Fibroblast of the aortic adventitia (primary cell): Measurements from ENCODE around the gene HECW1. TPM values are rescaled to one million over a fixed set of nuclear protein-coding genes. Genes with fewer than 3 reads are reported as not detected.

Source experiments
- DNase-seq: peaks from one replicate; pipeline ENCODE4 v3.0.0-alpha.2; 2010; ENCODE audit warnings: low read depth
- H3K4me3 ChIP-seq: 2 replicates; pipeline ENCODE4 v1.5.1; 2011; ENCODE audit warnings: low read depth, mild to moderate bottlenecking, control low read depth, low read length, moderate library complexity
- total RNA-seq: library from RNA; depleted of rRNA; stranded (reverse); fragments of >200 nt; gene quantifications from 2 replicates; pipeline ENCODE4 v1.2.3, GENCODE V29; 2012; ENCODE audit warnings: low replicate concordance
- TF ChIP-seq, protein P1 (sequence below): IDR thresholded peaks from 2 replicates; pipeline ENCODE4 v1.5.1; 2011; ENCODE audit warnings: mild to moderate bottlenecking, low read length, control low read depth, inconsistent platforms; ENCODE audit not compliant: insufficient read depth

The HECW1 gene
- total RNA-seq, 1 donor, result 3.6 TPM

DNA sequence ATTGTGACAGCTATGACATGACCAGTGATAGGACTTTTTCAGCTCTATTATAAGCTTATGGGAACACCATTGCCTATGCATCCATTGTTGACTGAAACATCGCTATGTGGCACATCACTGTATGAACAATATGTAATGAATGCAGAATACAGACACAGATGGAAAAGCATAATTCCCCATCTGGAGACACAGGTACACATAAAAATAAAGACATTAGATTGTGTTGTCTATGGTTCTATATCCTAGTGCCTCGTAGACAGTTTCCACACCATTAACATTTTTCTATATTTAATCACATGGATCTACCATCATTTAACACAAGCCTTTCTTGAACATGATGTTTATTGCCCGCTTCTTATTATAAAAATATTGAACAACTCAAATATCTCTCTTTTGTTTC lies 374.2 kb downstream of the HECW1 start:
- DNase-seq, result no peak
- H3K4me3 ChIP-seq, result no peak overlapping the region
- TF ChIP-seq, protein P1, sequence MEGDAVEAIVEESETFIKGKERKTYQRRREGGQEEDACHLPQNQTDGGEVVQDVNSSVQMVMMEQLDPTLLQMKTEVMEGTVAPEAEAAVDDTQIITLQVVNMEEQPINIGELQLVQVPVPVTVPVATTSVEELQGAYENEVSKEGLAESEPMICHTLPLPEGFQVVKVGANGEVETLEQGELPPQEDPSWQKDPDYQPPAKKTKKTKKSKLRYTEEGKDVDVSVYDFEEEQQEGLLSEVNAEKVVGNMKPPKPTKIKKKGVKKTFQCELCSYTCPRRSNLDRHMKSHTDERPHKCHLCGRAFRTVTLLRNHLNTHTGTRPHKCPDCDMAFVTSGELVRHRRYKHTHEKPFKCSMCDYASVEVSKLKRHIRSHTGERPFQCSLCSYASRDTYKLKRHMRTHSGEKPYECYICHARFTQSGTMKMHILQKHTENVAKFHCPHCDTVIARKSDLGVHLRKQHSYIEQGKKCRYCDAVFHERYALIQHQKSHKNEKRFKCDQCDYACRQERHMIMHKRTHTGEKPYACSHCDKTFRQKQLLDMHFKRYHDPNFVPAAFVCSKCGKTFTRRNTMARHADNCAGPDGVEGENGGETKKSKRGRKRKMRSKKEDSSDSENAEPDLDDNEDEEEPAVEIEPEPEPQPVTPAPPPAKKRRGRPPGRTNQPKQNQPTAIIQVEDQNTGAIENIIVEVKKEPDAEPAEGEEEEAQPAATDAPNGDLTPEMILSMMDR, result no peak

DNA sequence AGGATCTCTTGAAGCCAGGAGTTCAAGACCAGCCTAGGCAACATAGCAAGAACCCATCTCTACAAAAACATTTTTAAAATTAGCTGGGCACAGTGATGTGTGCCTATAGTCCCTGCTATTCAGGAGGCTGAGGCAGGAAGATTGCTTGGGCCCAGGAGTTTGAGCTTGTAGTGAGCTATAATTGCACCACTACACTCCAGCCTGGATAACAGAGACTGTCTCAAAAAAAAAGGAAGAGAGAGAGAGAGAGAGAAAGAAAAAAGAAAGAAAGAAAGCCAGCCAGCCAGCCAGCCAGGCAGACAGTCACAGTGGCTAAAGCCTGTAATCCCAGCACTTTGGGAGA lies 375.3 kb downstream of the HECW1 start:
- H3K4me3 ChIP-seq, result no peak overlapping the region
- DNase-seq, result no peak
- TF ChIP-seq, protein P1, result no peak

DNA sequence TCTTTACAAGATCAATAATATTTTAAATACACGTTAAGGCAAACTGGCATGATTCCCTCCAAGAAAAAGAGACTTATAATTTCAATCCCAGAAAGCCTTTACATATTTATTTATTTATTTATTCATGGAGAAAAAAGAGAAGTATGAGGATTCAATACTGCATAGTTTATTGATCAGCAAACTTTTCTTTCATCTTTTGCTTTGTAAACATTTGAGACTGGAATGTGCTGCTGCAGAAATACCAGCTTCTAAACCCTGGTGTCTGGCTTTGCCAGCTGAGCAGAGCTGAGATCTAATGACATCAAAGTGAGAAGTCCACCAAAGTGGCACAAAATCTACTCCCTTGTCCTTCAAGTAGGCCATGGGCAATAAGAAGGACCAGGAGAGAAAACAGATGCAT lies 376.8 kb downstream of the HECW1 start:
- DNase-seq, result no peak
- TF ChIP-seq, protein P1, result no peak
- H3K4me3 ChIP-seq, result no peak overlapping the region

DNA sequence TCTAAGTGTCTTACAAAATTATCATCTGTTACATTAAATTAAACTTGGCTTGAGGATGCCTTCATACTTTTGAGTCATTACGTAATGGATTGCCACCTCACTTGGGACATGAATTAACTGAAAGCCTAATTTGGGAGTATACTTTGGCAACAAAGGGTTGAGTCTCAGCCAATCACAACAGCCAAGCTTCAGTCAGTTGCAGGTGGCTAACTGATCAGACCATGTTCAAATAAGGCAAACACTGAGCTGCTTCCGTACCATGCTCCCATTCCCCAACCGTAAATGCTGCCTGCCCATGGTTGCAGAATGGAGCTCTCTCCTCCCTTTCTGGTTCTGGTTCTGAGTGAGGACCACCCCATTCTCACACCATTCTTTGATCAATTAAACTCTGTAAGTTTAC lies 377.6 kb downstream of the HECW1 start:
- TF ChIP-seq, protein P1, result no peak
- DNase-seq, result no peak
- H3K4me3 ChIP-seq, result no peak overlapping the region

DNA sequence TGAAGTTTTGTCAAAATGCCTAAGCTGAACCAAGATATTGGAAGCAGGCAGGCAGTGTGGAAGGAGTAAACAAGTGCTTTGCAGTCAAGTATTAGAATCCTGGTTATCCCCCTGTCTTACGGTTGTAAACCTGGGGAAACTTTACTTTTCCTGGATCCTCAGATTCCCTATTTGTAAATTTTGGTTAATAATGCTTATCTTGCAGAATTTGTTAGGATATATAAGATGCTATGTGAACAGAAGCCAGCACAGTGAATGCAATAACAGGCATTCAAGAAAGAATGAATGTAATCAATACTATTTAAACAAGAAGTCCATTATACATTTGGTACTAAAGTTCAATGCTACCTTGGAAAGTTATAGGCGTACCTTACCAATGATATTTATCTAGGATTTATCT lies 378.7 kb downstream of the HECW1 start:
- DNase-seq, result no peak
- H3K4me3 ChIP-seq, result no peak overlapping the region
- TF ChIP-seq, protein P1, result no peak

DNA sequence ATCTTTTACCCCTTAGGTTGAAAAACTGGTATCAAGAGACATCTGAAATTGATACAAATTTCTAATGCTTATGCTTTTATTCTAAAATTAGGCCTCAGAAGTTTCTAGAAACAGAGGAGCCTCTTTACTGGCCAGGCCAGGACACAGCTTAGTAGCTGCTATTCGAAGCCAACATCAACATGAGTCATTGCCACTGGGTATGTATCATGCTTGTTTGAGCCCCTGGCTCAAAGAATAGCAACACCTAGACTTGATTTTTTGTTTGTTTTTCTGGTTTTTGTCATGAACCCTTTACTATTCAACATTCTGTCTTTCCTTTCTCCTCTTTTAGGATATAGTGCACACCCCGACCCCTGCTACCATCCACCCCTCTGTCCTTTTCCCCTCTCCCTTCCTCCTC lies 379.5 kb downstream of the HECW1 start:
- TF ChIP-seq, protein P1, result no peak
- no peak overlapping the region for H3K4me3 ChIP-seq
- DNase-seq, result peak; percentile 77

DNA sequence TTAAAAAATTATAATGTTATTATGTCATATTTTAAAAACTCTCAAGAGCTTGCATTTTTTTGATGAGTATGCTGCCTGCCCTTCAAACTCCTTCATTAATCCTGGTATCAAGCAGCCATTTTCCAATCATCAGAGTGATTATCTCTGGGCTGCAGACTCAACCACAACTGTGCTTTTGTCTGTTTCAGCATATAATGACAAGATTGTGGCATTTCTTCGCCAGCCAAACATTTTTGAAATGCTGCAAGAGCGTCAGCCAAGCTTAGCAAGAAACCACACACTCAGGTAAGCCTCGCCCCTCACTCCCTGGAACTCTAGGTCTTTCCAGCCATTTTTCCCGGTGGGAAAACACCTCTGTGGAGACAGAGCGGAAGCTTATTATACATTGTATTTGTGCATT lies 380.4 kb downstream of the HECW1 start:
- TF ChIP-seq, protein P1, result no peak
- no peak for DNase-seq
- H3K4me3 ChIP-seq, result no peak overlapping the region
